Hindlimb muscle (tissue), 1 donor: Measurements from ENCODE around the gene CLPTM1L. TPM values are rescaled to one million over a fixed set of nuclear protein-coding genes. Genes with fewer than 3 reads are reported as not detected.
"Not testable (repeated sequence)": the region's sequence is repeated elsewhere in the genome, so short reads cannot be mapped to it uniquely, and the experiment has no call there.

ENCODE experiments used
- DNase-seq: peaks from one replicate; pipeline ENCODE4 v3.0.0-alpha.2; 2013
- polyA plus RNA-seq: library from polyadenylated mRNA; unstranded; fragments of 120-200 nt; gene quantifications from one replicate; pipeline ENCODE4 v1.2.1, GENCODE V29; 2013; ENCODE audit not compliant: insufficient read length

CLPTM1L gene
- polyA plus RNA-seq, 1 donor, result 51.6 TPM

GRCh38 chr5:1312993-1313833 lies 31.7 kb downstream of the CLPTM1L start:
- no peak for DNase-seq

- DNase-seq, result no peak
Observed at GRCh38 chr5:1312206-1312605, 32.7 kb downstream of the CLPTM1L start.

DNA sequence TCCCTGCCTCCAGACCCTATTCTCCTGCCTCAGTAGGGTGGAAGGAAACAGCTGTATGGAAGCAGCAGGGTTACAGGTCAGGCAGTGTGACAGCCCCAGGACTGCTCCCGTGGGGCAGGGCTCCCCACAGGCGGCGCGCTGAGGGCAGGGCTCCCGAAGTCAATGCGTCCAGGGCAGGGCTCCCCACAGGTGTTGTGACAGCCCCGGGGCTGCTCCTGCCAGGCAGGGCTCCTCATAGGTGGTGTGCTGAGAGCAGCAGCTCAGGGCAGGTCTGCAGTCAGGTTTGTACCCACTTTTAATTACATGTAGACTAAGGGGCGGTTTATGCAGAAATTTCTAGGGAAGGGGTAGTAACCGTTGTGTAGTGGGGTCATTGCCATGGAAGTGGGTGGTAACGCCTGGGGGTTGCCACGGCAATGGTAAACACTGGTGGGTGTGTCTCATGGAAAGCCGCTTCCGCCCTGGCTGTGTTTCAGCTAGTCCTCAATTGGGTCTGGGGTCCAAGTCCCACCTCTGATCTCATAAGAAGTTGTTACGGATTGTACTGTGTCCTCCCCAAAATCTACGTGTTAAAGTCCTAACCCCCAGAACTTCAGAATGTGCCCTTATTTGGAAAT lies 33.4 kb downstream of the CLPTM1L start:
- DNase-seq, result no peak

DNA sequence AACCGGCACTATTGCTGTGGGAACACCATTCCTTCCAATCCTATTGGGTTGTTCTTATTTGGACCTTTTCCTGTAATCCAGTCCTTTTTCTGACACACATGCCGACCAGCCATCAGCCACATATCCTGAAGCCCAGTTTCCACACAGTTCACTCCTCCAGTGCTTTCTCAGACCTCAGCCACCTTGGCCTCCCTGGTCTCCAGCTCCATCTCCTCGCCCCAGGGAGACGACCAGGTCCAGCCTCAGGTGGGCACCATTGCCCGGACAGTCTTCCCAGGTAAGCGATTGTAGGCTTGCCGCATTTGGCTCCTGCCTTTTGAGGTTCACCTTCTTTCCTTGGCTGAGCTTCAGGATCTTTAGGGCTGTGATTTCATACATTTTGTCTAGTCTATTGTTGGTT lies 34.8 kb downstream of the CLPTM1L start:
- DNase-seq, result no peak

GRCh38 chr5:1304033-1304432 lies 40.9 kb downstream of the CLPTM1L start:
- no peak for DNase-seq

DNA sequence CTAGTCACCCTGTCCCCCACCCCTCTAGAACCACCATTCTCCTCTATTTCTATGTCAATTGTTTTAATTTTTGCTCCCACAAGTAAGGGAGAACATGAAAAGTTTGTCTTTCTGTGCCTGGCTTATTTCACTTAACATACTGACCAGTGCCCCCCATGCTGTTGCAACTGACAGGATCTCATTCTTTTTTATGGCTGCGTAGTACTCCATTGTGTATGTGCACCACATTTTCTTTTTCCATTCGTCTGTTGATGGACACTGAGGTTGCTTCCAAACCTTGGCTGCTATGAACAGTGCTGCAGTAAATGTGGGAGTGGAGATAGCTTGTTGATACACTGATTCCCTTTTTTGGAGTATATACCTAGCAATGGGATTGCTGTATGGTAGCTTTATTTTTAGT lies 42.6 kb downstream of the CLPTM1L start:
- DNase-seq, result no peak

DNA sequence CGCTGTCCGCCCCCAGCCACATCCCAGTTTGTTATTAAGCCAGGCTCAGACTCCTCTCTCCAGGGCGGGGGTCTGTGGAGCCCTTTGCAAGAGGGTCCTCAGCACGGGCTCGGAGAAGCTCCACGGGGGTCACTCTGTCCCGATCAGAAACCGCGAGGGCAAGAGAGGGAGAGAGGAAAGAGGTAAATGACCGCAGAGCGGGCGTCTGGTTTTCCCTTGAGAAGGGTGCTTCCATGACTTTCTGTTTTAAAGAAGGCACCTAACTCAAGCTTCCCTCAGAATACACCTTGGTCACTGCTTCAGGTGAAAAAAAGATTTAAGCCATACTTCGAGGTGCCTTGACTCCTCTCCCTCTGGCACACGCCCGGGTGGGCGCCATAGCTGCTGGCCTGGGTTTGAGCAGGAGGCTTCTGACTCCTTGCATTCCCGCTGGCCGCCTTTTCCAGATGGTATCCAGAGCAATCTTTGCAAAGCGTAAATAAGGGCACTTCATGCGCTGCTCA lies 44.3 kb downstream of the CLPTM1L start:
- DNase-seq, result no peak

DNA sequence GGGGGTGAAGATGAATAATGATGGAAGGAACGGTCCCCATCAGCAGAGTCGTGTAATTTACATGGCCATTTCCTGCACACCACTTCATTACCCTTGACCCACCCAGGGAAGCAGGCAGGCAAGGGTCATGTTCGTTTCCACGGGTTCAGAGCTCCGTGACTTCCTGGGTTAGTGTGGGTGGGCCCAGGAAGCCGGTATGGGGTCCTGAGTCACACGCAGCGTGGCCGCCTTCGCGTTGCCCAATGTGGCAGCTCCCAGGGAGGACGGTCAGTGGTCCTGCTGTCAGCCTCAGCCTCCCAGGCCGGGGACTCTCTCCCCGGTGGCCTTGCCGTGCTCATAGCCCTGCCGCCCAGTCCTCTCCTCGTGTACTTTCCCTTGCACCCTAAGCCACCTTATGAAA lies 44.9 kb downstream of the CLPTM1L start:
- DNase-seq, result no peak

DNA sequence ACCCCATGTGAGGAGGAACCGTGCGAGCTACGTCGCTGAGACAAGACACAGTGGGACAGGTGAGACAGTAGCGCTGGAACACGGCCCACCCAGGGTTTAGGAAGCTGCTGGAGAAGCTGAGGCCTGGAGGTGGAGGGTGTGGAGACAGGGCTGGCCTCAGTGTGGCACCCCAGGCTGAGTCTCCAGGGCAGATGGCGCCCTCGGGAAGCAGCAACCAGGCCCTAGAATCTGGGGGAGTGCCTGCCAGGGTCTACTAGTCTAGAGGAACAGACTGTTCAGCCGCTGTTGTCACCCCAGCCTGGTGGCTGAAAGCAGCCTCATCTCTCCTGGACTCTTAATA lies 45.4 kb downstream of the CLPTM1L start:
- DNase-seq, result no peak

DNA sequence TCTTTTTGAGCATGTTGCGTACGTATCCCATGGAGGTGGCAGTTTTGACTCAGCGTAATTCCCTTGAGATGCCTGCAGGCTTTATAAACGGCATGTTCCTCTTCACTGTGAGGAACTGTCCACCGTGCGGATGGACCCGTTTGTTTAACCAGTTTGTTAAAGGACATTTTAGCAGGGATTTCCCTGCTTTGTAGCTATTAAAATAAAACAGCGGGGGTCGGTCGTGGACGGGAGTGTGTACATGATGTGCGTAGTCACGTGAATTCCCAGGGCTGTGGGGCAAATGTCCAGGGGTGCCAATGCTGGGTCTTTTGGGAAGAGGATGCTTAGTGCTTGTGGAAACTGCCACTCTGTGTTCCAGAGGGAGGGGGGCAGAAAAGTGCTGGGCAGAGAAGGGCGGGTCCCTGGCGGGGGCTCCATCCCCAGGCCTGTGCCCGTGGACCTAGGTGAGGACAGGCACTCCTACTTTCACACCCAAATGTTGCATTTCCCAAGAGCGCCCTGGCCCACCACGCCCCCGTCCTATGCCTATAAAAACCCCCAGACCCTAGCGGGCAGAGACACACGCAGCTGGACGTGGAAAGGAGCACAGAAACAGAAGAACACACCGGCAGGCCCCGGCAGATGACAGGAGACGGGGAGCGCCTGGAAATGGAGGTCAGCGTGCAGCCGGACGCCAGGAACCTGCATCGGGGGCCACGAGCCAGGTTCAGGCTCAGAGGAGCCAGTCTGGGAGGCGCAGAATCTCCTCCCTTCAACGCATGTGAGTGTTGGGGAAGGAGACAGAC lies 46.0 kb downstream of the CLPTM1L start:
- DNase-seq, result no peak

GRCh38 chr5:1298067-1298551 lies 46.8 kb downstream of the CLPTM1L start:
- no peak for DNase-seq

- DNase-seq, result no peak
Observed at GRCh38 chr5:1297243-1297642, 47.7 kb downstream of the CLPTM1L start.

DNA sequence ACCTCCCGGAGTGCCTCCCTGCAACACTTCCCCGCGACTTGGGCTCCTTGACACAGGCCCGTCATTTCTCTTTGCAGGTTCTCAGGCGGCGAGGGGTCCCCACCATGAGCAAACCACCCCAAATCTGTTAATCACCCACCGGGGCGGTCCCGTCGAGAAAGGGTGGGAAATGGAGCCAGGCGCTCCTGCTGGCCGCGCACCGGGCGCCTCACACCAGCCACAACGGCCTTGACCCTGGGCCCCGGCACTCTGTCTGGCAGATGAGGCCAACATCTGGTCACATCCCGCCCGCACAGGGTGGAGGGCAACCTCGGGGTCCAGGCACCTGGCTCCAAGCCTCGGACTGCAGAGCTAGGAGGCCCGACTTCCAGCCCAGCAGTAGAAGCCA lies 49.3 kb downstream of the CLPTM1L start:
- no peak for DNase-seq

DNA sequence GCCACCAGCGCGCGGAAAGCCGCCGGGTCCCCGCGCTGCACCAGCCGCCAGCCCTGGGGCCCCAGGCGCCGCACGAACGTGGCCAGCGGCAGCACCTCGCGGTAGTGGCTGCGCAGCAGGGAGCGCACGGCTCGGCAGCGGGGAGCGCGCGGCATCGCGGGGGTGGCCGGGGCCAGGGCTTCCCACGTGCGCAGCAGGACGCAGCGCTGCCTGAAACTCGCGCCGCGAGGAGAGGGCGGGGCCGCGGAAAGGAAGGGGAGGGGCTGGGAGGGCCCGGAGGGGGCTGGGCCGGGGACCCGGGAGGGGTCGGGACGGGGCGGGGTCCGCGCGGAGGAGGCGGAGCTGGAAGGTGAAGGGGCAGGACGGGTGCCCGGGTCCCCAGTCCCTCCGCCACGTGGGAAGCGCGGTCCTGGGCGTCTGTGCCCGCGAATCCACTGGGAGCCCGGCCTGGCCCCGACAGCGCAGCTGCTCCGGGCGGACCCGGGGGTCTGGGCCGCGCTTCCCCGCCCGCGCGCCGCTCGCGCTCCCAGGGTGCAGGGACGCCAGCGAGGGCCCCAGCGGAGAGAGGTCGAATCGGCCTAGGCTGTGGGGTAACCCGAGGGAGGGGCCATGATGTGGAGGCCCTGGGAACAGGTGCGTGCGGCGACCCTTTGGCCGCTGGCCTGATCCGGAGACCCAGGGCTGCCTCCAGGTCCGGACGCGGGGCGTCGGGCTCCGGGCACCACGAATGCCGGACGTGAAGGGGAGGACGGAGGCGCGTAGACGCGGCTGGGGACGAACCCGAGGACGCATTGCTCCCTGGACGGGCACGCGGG lies 49.9 kb downstream of the CLPTM1L start, which contains the start of gene TERT:
Gene TERT (minus strand): TSS at position 234 of the 815 bp plus-strand sequence. CDS start 79 bp downstream, at position 155.
- no peak for DNase-seq

DNA sequence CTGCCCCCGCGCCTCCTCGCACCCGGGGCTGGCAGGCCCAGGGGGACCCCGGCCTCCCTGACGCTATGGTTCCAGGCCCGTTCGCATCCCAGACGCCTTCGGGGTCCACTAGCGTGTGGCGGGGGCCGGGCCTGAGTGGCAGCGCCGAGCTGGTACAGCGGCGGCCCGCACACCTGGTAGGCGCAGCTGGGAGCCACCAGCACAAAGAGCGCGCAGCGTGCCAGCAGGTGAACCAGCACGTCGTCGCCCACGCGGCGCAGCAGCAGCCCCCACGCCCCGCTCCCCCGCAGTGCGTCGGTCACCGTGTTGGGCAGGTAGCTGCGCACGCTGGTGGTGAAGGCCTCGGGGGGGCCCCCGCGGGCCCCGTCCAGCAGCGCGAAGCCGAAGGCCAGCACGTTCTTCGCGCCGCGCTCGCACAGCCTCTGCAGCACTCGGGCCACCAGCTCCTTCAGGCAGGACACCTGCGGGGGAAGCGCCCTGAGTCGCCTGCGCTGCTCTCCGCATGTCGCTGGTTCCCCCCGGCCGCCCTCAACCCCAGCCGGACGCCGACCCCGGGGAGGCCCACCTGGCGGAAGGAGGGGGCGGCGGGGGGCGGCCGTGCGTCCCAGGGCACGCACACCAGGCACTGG lies 50.6 kb downstream of the CLPTM1L start:
- no peak for DNase-seq

- DNase-seq, result no peak
Observed at GRCh38 chr5:1293416-1294205, 51.3 kb downstream of the CLPTM1L start.

DNA sequence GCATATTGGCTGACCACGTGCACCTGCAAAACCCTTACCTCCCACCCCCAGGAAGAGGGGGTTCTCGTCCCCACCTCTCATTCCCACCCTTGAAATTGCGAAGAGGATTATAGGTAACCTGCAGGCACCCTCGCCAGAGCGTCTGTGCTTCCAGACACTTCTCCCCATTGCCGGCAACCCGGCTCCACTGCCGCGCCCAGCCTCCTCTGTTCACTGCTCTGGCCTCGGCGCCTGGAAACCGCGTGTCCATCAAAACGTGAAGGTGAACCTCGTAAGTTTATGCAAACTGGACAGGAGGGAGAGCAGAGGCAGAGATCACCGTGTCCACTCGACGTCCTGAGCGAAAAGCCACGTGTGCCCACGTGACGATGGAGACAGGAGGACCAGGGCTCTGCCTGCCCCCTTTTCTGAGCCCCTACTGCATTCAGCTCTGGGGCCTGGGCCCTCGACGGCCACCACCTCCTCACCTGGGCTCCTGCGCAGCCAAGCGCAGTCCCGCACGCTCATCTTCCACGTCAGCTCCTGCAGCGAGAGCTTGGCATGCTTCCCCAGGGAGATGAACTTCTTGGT lies 52.0 kb downstream of the CLPTM1L start:
- no peak for DNase-seq

DNA sequence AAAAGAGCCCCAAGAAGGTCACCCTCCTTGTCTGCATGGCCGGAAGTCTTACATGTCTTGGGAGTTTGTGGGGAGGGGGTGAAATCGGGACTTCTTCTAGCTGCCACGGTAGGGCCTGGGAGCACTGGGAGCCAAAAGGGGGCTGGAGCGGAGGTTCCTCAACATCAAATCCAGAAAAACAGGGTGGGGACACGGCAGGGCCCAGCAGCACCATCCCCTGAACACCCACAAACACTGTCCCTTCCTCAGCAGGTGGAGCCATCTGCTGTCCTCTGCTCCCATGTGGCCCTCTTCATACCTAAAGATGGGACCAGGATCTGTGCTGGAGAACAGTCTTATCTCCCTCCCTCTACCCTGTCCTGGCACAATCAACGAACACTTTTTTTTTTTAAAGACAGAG lies 52.8 kb downstream of the CLPTM1L start:
- no peak for DNase-seq

GRCh38 chr5:1291611-1292080 lies 53.3 kb downstream of the CLPTM1L start:
- no peak for DNase-seq

- DNase-seq, result not testable (repeated sequence)
Observed at GRCh38 chr5:1290956-1291355, 53.9 kb downstream of the CLPTM1L start.
